Measurements from ENCODE around the gene GLO1. TPM values are rescaled to one million over a fixed set of nuclear protein-coding genes. Genes with fewer than 3 reads are reported as not detected.

The GLO1 gene
- total RNA-seq, 1 experiment from 2014 or later = 188 TPM

GRCh38 chr6:38678178-38678760, 24.7 kb downstream of the GLO1 start:
- no peak overlapping the region for H2BK12ac ChIP-seq (ENCODE audit: insufficient read length, low read depth, low read length)
- no peaks in the 10 kb centered on the region for H3K23me2 ChIP-seq (ENCODE audit: insufficient read length, low read depth, low read length, poor library complexity, severe bottlenecking)
- no peaks in the 10 kb centered on the region for H3K79me2 ChIP-seq (ENCODE audit: insufficient read depth, low read length)
- H3K23ac ChIP-seq (ENCODE audit: insufficient read length, low read depth, low read length) = no peak overlapping the region
- no peak overlapping the region for H2BK20ac ChIP-seq (ENCODE audit: low read depth, low read length, poor library complexity, severe bottlenecking)
- WGBS (ENCODE audit: extremely low coverage, insufficient read length, low lambda C conversion rate) = no CpG with 5 or more reads among the region's 7 CpGs
- H3K18ac ChIP-seq (ENCODE audit: insufficient read length, low read depth, low read length) = no peak overlapping the region
- H3K4ac ChIP-seq (ENCODE audit: low read depth, low read length) = no peak overlapping the region
- H3K9ac ChIP-seq (ENCODE audit: extremely low read depth, insufficient read length, low read length) = no peak overlapping the region
- no peak overlapping the region for H2BK5ac ChIP-seq (ENCODE audit: insufficient read length, low read length)
- Mint-ChIP-seq H3K4me3 (no peak overlapping the region), H3K9me3 (no peaks in the 10 kb centered on the region), H3K36me3 (ENCODE audit: insufficient read depth in 1 of 3, low read depth in 3 of 3) (peaks cover 31 to 71% (median 67%) of the 10 kb centered on the region in 3 experiments; a peak in 6 of 7 replicates), H3K27ac (peak overlapping the region in 1 of 3 experiments; percentile 63; a peak in 2 of 7 replicates), H3K4me1 (peaks cover 0 to 2% of the 10 kb centered on the region in 2 experiments; a peak in 1 of 4 replicates), H3K27me3 (ENCODE audit: low read depth) (no peaks in the 10 kb centered on the region)
- H4K8ac ChIP-seq (replicated peaks; ENCODE audit: insufficient read length, low read depth, low read length) = no peak overlapping the region
- H3K79me1 ChIP-seq (ENCODE audit: insufficient read depth, low read depth, low read length, poor library complexity, severe bottlenecking) = no peaks in the 10 kb centered on the region
- H3K4me1 ChIP-seq (ENCODE audit: insufficient read depth, low read length) = no peaks in the 10 kb centered on the region
- no peak overlapping the region for H3K56ac ChIP-seq (ENCODE audit: insufficient read length, low read depth, low read length)
- H3K27ac ChIP-seq (ENCODE audit: insufficient read length, low read depth, low read length) = no peak overlapping the region
- no peaks in the 10 kb centered on the region for H3K27me3 ChIP-seq (ENCODE audit: insufficient read depth, low read length)
- H2AK5ac ChIP-seq (ENCODE audit: insufficient read length, low read length) = no peak overlapping the region
- no peak overlapping the region for H4K5ac ChIP-seq (ENCODE audit: insufficient read length, low read depth, low read length)
- TF ChIP-seq, protein P1, sequence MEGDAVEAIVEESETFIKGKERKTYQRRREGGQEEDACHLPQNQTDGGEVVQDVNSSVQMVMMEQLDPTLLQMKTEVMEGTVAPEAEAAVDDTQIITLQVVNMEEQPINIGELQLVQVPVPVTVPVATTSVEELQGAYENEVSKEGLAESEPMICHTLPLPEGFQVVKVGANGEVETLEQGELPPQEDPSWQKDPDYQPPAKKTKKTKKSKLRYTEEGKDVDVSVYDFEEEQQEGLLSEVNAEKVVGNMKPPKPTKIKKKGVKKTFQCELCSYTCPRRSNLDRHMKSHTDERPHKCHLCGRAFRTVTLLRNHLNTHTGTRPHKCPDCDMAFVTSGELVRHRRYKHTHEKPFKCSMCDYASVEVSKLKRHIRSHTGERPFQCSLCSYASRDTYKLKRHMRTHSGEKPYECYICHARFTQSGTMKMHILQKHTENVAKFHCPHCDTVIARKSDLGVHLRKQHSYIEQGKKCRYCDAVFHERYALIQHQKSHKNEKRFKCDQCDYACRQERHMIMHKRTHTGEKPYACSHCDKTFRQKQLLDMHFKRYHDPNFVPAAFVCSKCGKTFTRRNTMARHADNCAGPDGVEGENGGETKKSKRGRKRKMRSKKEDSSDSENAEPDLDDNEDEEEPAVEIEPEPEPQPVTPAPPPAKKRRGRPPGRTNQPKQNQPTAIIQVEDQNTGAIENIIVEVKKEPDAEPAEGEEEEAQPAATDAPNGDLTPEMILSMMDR (conservative IDR thresholded peaks at IDR 0.05) = no peak
- H4K20me1 ChIP-seq (ENCODE audit: control insufficient read depth, insufficient read depth, insufficient read length) = no peaks in the 10 kb centered on the region
- no peak overlapping the region for H2BK120ac ChIP-seq (ENCODE audit: low read depth, low read length, poor library complexity, severe bottlenecking)
- H2BK15ac ChIP-seq (ENCODE audit: low read depth, low read length) = no peak overlapping the region
- no peak overlapping the region for H3T11ph ChIP-seq (ENCODE audit: low read length)
- no peak overlapping the region for H4K91ac ChIP-seq (ENCODE audit: insufficient read length, low read depth, low read length)
- H3K4me2 ChIP-seq (ENCODE audit: insufficient read depth, insufficient read length, low read length) = no peak overlapping the region
- no peaks in the 10 kb centered on the region for H3K9me3 ChIP-seq (ENCODE audit: control insufficient read depth, low read depth, low read length)
- H2AFZ ChIP-seq (ENCODE audit: low read length) = no peak overlapping the region
- no peak for DNase-seq
- H3K14ac ChIP-seq (ENCODE audit: insufficient read depth, low read length) = no peak overlapping the region
